Stimulated activated CD4-positive, alpha-beta T cell treated with anti-CD3 and anti-CD28 coated beads, Interleukin-15, amount 100 ng/mL, for 1 hour (primary cell): ENCODE data around the gene NCBP3.
"Not testable (repeated sequence)": the region's sequence is repeated elsewhere in the genome, so short reads cannot be mapped to it uniquely, and the experiment has no call there.

ENCODE experiments used
- DNase-seq, 2 donors: peaks; one replicate each; pipeline ENCODE4 v3.0.0-alpha.2; 2020; ENCODE audit warnings: low read depth in 1 of 2, low spot score in 1 of 2

Gene NCBP3

DNA sequence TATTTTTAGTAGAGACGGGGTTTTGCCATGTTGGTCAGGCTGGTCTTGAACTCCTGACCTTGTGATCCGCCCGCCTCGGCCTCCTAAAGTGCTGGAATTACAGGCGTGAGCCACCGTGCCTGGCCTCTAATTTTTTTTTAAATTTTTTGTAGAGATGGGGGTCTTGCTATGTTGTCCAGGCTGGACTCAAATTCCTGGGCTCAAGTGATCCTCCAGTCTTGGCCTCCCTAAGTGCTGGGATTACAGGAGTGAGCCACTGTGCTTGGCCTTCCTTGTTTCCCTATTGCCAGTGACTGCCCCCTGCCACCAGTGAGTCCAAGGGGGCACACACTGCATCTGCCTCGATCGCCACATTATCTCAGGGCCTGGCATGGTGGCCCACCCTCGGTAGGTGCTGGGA, 51.9 kb downstream of the NCBP3 start:
- DNase-seq, result not testable (repeated sequence)

- DNase-seq, result not testable (repeated sequence)
These were observed 52.8 kb downstream of the NCBP3 start for GRCh38 chr17:3793258-3793657.

- no peak for DNase-seq
These were observed 53.6 kb downstream of the NCBP3 start for GRCh38 chr17:3792481-3792880.

DNA sequence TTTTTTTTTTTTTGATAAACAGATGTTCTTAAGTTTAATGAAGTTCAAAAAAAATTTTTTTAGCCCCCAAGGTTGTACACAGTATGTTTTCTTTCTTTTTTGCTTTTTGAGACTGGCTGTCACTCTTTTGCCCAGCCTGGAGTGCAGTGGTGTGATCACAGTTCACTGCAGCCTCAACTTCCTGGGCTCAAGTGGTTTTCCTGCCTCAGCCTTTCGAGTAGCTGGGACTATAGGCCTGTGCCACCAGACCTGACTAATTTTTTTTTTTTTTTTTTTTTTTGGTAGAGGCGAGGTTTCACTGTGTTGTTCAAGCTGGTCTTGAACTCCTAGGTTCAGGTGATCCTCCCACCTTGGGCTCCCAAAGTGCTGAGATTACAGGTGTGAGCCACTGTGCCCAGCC, 57.8 kb downstream of the NCBP3 start:
- DNase-seq, result no peak

GRCh38 chr17:3785323-3785722, 60.7 kb downstream of the NCBP3 start:
- DNase-seq, result not testable (repeated sequence)

DNA sequence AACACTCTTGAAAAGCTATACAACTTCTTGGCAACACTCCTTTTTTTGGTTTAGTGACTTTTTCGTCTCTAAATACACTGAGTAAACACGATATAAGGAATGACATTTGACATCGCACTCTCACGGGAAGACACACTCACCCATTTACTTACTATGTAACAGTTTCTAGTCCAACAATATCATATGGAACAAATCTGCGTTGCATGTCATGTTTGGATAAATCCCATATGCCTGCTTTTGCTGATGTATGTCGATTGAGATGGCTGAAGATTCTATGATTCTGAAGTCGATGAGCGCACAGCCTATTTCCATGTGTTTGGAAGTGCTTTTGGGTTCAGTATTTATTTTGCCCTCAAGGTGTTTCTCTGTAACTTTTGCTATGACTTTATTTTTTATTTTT, 63.3 kb downstream of the NCBP3 start:
- DNase-seq, result no peak

- no peak for DNase-seq
These were observed 65.1 kb downstream of the NCBP3 start for GRCh38 chr17:3780986-3781385.

- no peak for DNase-seq
These were observed 68.5 kb downstream of the NCBP3 start for GRCh38 chr17:3777366-3778120.

- no peak for DNase-seq
These were observed 72.1 kb downstream of the NCBP3 start for GRCh38 chr17:3773966-3774365.

GRCh38 chr17:3773511-3773910, 72.5 kb downstream of the NCBP3 start:
- DNase-seq, result no peak

GRCh38 chr17:3772764-3773163, 73.3 kb downstream of the NCBP3 start:
- DNase-seq, result no peak

- DNase-seq, result no peak
These were observed 74.9 kb downstream of the NCBP3 start for GRCh38 chr17:3771140-3771539.

GRCh38 chr17:3770466-3770865, 75.6 kb downstream of the NCBP3 start:
- DNase-seq, result no peak

GRCh38 chr17:3768769-3769168, 77.3 kb downstream of the NCBP3 start:
- DNase-seq, result no peak

GRCh38 chr17:3768341-3768740, 77.7 kb downstream of the NCBP3 start:
- DNase-seq, result no peak

GRCh38 chr17:3766779-3767178, 79.3 kb downstream of the NCBP3 start:
- no peak for DNase-seq

- no peak for DNase-seq
These were observed 80.1 kb downstream of the NCBP3 start for GRCh38 chr17:3765981-3766380.

GRCh38 chr17:3763777-3764170, 82.3 kb downstream of the NCBP3 start:
- no peak for DNase-seq

DNA sequence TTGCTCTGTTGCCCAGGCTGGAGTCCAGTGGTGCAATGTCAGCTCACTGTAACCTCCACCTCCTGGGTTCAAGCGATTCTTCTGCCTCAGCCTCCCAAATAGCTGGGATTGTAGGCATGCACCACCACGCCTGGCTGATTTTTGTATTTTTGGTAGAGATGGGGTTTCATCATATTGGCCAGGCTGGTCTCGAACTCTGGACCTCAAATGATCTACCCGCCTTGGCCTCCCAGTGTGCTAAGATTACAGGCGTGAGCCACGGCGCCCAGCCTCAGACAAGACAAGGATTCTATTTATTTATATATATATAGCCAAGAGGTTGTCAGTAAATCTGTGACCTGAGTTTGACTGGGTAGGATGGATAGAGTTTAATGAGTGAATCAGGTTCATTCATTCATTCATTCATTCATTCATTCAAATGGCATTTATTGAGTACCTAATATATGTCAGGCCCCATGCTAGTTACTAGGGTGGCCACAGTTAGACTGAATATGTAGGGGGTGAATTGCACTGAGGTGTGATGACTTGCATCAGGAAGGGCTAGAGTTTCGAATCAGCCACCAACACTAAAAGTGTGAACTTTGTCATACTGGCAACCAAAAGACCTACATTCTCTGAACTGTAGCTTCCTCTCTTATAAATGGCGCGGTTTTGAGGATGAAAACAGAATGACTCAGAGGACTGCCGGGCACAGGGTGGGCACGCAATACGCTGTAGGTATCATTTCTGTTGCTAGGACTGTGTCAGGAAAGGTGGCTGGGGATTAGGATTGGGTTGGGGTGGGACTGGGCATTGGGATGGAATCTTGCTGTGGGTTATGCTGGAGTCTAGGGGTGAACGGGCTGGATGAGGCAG, 82.9 kb downstream of the NCBP3 start:
- DNase-seq, result no peak

- no peak for DNase-seq
These were observed 84.1 kb downstream of the NCBP3 start for GRCh38 chr17:3761918-3762380.

GRCh38 chr17:3761036-3761917, 84.8 kb downstream of the NCBP3 start:
- DNase-seq, result no peak
